HG02884 (cell line): ENCODE measurements around the gene CSH1.
"Not testable (repeated sequence)": the region's sequence is repeated elsewhere in the genome, so short reads cannot be mapped to it uniquely, and the experiment has no call there.

ENCODE experiments used
- ATAC-seq: cut with Tn5 transposase; IDR thresholded peaks from one replicate; pipeline ENCODE4 v1.9.1; 2021; ENCODE audit warnings: mild to moderate bottlenecking, moderate library complexity; ENCODE audit not compliant: unreplicated experiment

CSH1 gene

GRCh38 chr17:63896524-63897354 lies at the start of gene CSH1:
CSH1 (minus strand) TSS chr17:63896574; CDS start chr17:63896511, 63 bp downstream.
- not testable (repeated sequence) for ATAC-seq

GRCh38 chr17:63945784-63946439 lies 49.5 kb upstream of the CSH1 start:
- no peak for ATAC-seq

GRCh38 chr17:63944736-63945499 lies 48.5 kb upstream of the CSH1 start:
- ATAC-seq, result no peak

- ATAC-seq, result no peak
Observed at GRCh38 chr17:63943745-63944144, 47.4 kb upstream of the CSH1 start.

GRCh38 chr17:63942309-63942985 lies 46.1 kb upstream of the CSH1 start:
- no peak for ATAC-seq

- ATAC-seq, result no peak
Observed at GRCh38 chr17:63941751-63942150, 45.4 kb upstream of the CSH1 start.

GRCh38 chr17:63941162-63941561 lies 44.8 kb upstream of the CSH1 start:
- ATAC-seq, result no peak

GRCh38 chr17:63940584-63940983 lies 44.2 kb upstream of the CSH1 start:
- no peak for ATAC-seq

GRCh38 chr17:63939884-63940283 lies 43.5 kb upstream of the CSH1 start:
- no peak for ATAC-seq

- no peak for ATAC-seq
Observed at GRCh38 chr17:63939401-63939800, 43.0 kb upstream of the CSH1 start.

GRCh38 chr17:63937920-63938319 lies 41.5 kb upstream of the CSH1 start:
- no peak for ATAC-seq

GRCh38 chr17:63937319-63937718 lies 40.9 kb upstream of the CSH1 start:
- ATAC-seq, result no peak

- ATAC-seq, result no peak
Observed at GRCh38 chr17:63934183-63935112, 38.1 kb upstream of the CSH1 start.

- ATAC-seq, result no peak
Observed at GRCh38 chr17:63933598-63933997, 37.2 kb upstream of the CSH1 start.

GRCh38 chr17:63932721-63933120 lies 36.3 kb upstream of the CSH1 start:
- ATAC-seq, result no peak

GRCh38 chr17:63931981-63932561 lies 35.7 kb upstream of the CSH1 start, which contains the start of gene CD79B:
CD79B (minus strand) TSS chr17:63932331; CDS start chr17:63932261, 70 bp downstream.
- ATAC-seq, result peak; percentile 78

GRCh38 chr17:63930951-63931575 lies 34.7 kb upstream of the CSH1 start:
- ATAC-seq, result no peak

GRCh38 chr17:63929860-63930766 lies 33.7 kb upstream of the CSH1 start:
- ATAC-seq, result no peak
